Tibial nerve (tissue), 4 donors: ENCODE results near the gene UBE2F. TPM values are rescaled to one million over a fixed set of nuclear protein-coding genes. Genes with fewer than 3 reads are reported as not detected.
"Not testable (repeated sequence)": the region's sequence is repeated elsewhere in the genome, so short reads cannot be mapped to it uniquely, and the experiment has no call there.

ENCODE experiments used
- DNase-seq, 2 donors: peaks; one replicate each; pipeline ENCODE4 v3.0.0-alpha.2; 2019; ENCODE audit warnings: low spot score in 2 of 2
- H3K27ac ChIP-seq, 4 donors: fragments of 200-600 bp; sonication (generic) in 3 of 4; one replicate each; pipeline ENCODE4 v1.5.1; 2017 to 2019; ENCODE audit warnings: mild to moderate bottlenecking in 1 of 4
- H3K27me3 ChIP-seq, 2 donors: fragments of 200-600 bp; sonication (generic) in 1 of 2; one replicate each; pipeline versions ENCODE4 v1.5.1 to v1.6.0; 2017 to 2019
- H3K36me3 ChIP-seq, 3 donors: fragments of 200-600 bp; sonication (generic); one replicate each; pipeline ENCODE4 v1.5.1; 2018 to 2019
- H3K4me1 ChIP-seq, 4 donors: fragments of 200-600 bp; sonication (generic) in 3 of 4; one replicate each; pipeline ENCODE4 v1.5.1; 2017 to 2019
- H3K4me3 ChIP-seq, 4 donors: fragments of 200-600 bp; sonication (generic) in 3 of 4; one replicate each; pipeline ENCODE4 v1.5.1; 2017 to 2019; ENCODE audit warnings: mild to moderate bottlenecking in 1 of 4, moderate library complexity in 1 of 4
- H3K9me3 ChIP-seq, 4 donors: fragments of 200-600 bp; sonication (generic) in 3 of 4; one replicate each; pipeline ENCODE4 v1.5.1; 2017 to 2019
- CTCF ChIP-seq, 5 experiments: fragments of 200-600 bp in 3 of 5; fragments of 450-650 bp in 2 of 5; sonication (generic) in 3 of 5; IDR thresholded peaks; one replicate each; pipeline ENCODE4 v1.5.1; 2016 to 2019; ENCODE audit warnings: antibody characterized with exemption in 5 of 5, mild to moderate bottlenecking in 3 of 5, moderate library complexity in 2 of 5
- EP300 ChIP-seq, 2 donors: sonication (generic); formaldehyde crosslinking; IDR thresholded peaks; one replicate each; pipeline ENCODE4 v1.6.1; 2017; ENCODE audit warnings: antibody characterized with exemption in 2 of 2, mild to moderate bottlenecking in 1 of 2
- POLR2A ChIP-seq, 2 donors: fragments of 450-650 bp; IDR thresholded peaks; one replicate each; pipeline ENCODE4 v1.6.1; 2017; ENCODE audit warnings: antibody characterized with exemption in 2 of 2, mild to moderate bottlenecking in 2 of 2, moderate library complexity in 2 of 2
- WGBS, 2 donors: methylation state at CpG; one replicate each; pipeline ENCODE4 v1.1.5; 2018; 5-methylcytosine and 5-hydroxymethylcytosine counted together
- total RNA-seq, 4 donors: library from RNA; depleted of rRNA; stranded (reverse); fragments of >200 nt; gene quantifications; one replicate each; pipeline ENCODE4 v1.1.0, GENCODE V29; 2016

Gene UBE2F
- total RNA-seq, 4 donors from 2014 or later, result 35.1 to 73.8 (median 41.2) TPM

GRCh38 chr2:238030422-238031155 lies 63.8 kb downstream of the UBE2F start:
- peaks cover 2 to 85% (median 8%) of the 10 kb centered on the region in 3 donors for H3K36me3 ChIP-seq
- 87 to 91% methylated on average over 8 of the region's 8 CpGs for WGBS, 2 donors
- DNase-seq, result no peak

DNA sequence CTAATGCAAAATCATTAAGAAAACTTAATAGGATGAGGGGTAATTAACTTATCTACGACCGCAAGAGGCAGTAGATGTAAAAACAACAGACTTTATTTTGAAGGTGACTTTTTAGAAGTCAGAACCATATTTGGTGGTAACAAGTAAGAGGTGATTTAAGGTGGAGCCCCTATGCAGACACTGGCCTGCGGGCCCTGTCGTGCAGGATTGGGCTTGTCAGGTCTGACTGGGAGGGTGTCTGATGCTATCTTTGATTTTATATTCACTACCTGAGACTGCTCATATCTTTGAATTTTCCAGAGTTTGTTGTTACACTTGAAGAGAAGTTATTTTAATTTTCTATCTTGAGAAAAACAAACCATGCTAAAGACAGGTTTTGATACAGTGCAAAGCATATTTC lies 64.9 kb downstream of the UBE2F start:
- TF ChIP-seq CTCF (IDR thresholded peaks at IDR 0.05) (no peak), EP300 (IDR thresholded peaks at IDR 0.05) (no peak), POLR2A (IDR thresholded peaks at IDR 0.05) (no peak)
- Histone ChIP-seq H3K9me3 (no peaks in the 10 kb centered on the region), H3K36me3 (peaks cover 2 to 85% (median 8%) of the 10 kb centered on the region in 3 donors), H3K27me3 (no peaks in the 10 kb centered on the region), H3K4me1 (no peaks in the 10 kb centered on the region), H3K27ac (no peak overlapping the region), H3K4me3 (no peak overlapping the region)
- WGBS, 2 donors, result 90 to 93% methylated on average over 4 of the region's 4 CpGs
- no peak for DNase-seq

More at GRCh38 chr2:238030422-238031155, 63.8 kb downstream of the UBE2F start:
- Histone ChIP-seq H3K27ac (no peak overlapping the region), H3K4me1 (no peaks in the 10 kb centered on the region), H3K9me3 (no peaks in the 10 kb centered on the region), H3K4me3 (no peak overlapping the region), H3K27me3 (no peaks in the 10 kb centered on the region)
- TF ChIP-seq CTCF (IDR thresholded peaks at IDR 0.05), result no peak
- no peak for TF ChIP-seq EP300 (IDR thresholded peaks at IDR 0.05)
- TF ChIP-seq POLR2A (IDR thresholded peaks at IDR 0.05), result no peak

DNA sequence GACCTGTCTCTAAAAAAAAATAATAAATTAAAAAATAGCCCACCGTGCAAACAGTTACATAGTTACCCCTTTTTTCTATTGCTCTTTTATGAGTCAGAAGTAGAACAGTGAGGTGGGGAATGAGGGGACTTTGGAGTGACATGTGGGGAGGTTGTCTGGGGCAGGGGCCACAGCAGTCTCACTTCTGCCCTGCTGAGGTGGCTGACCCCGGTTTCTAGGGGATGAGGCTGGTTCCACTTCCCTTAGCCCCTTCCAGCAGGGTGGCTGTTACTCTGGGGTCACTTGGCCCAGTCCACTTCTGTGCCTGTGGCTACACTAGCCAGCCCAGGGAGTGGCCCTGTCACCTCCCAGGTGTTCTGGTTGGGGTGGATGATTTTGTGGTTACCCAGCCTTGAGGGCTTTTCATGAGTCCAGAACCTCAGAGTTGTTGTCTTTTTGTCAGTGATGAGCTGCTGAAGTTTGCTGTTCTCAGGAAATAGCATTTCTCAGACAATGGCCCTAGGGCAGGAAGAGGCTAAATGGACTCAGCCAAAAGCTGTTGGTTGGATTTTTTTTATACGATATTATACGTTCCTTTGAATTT lies 66.0 kb downstream of the UBE2F start:
- H3K27me3 ChIP-seq, result no peaks in the 10 kb centered on the region

GRCh38 chr2:238033991-238034390 lies 67.2 kb downstream of the UBE2F start:
- DNase-seq, H3K4me3 ChIP-seq, H3K27ac ChIP-seq, H3K9me3 ChIP-seq, H3K4me1 ChIP-seq, H3K27me3 ChIP-seq: not testable (repeated sequence)
- H3K36me3 ChIP-seq, result peaks cover 6 to 93% (median 8%) of the 10 kb centered on the region in 3 donors
- 97% methylated on average over 9 of the region's 9 CpGs for WGBS, 2 donors

More for the DNA sequence above, 66.0 kb downstream of the UBE2F start:
- peaks cover 2 to 85% (median 8%) of the 10 kb centered on the region in 3 donors for H3K36me3 ChIP-seq
- DNase-seq, result no peak
- no peaks in the 10 kb centered on the region for H3K4me1 ChIP-seq
- H3K9me3 ChIP-seq, result no peaks in the 10 kb centered on the region
- WGBS, 2 donors, result 66 to 72% methylated on average over 4 of the region's 4 CpGs
- TF ChIP-seq POLR2A (IDR thresholded peaks at IDR 0.05), result no peak
- TF ChIP-seq CTCF (IDR thresholded peaks at IDR 0.05), result no peak
- TF ChIP-seq EP300 (IDR thresholded peaks at IDR 0.05), result no peak
- H3K27ac ChIP-seq, result no peak overlapping the region
- H3K4me3 ChIP-seq, result no peak overlapping the region

GRCh38 chr2:238038203-238038602 lies 71.4 kb downstream of the UBE2F start:
- no peaks in the 10 kb centered on the region for H3K27me3 ChIP-seq
- H3K27ac ChIP-seq, result no peak overlapping the region
- TF ChIP-seq POLR2A (IDR thresholded peaks at IDR 0.05) (no peak), EP300 (IDR thresholded peaks at IDR 0.05) (no peak), CTCF (IDR thresholded peaks at IDR 0.05) (no peak)
- WGBS, 2 donors, result 93 to 100% methylated on average over 6 of the region's 8 CpGs
- DNase-seq, result no peak
- H3K9me3 ChIP-seq, result no peaks in the 10 kb centered on the region
- H3K4me3 ChIP-seq, result no peak overlapping the region
- H3K4me1 ChIP-seq, result no peaks in the 10 kb centered on the region
- peaks cover 3 to 97% (median 6%) of the 10 kb centered on the region in 3 donors for H3K36me3 ChIP-seq
